KMS-11 (cell line): ENCODE measurements around the gene NKAIN4.

Experiments used
- H2AFZ ChIP-seq: fragments of 200-600 bp; sonication (generic); 2 replicates; pipeline ENCODE4 v1.6.1; 2016; ENCODE audit warnings: antibody characterized with exemption, mixed run types, low read depth
- H3K27ac ChIP-seq: fragments of 200-600 bp; sonication (generic); 2 replicates; pipeline ENCODE4 v1.6.1; 2016; ENCODE audit warnings: mild to moderate bottlenecking, mixed run types
- H3K27me3 ChIP-seq: fragments of 200-600 bp; sonication (generic); 2 replicates; pipeline ENCODE4 v1.6.1; 2017; ENCODE audit warnings: mild to moderate bottlenecking, low read depth, mixed run types, moderate library complexity; ENCODE audit not compliant: insufficient read depth
- H3K36me3 ChIP-seq: fragments of 200-600 bp; sonication (generic); 2 replicates; pipeline ENCODE4 v1.6.1; 2017; ENCODE audit warnings: mild to moderate bottlenecking, mixed run types; ENCODE audit not compliant: insufficient read depth
- H3K4me1 ChIP-seq: fragments of 200-600 bp; sonication (generic); 2 replicates; pipeline ENCODE4 v1.6.1; 2016; ENCODE audit warnings: mild to moderate bottlenecking, low read depth, mixed run types; ENCODE audit not compliant: poor library complexity, severe bottlenecking
- H3K4me2 ChIP-seq: fragments of 200-600 bp; sonication (generic); 2 replicates; pipeline ENCODE4 v1.7.0; 2016; ENCODE audit warnings: mild to moderate bottlenecking, mixed run types
- H3K4me3 ChIP-seq: fragments of 200-600 bp; sonication (generic); IDR thresholded peaks from 2 replicates; pipeline ENCODE4 v1.6.1; 2017; ENCODE audit warnings: low read depth, low read length, mixed read lengths; ENCODE audit not compliant: insufficient read depth
- H3K79me2 ChIP-seq: fragments of 200-600 bp; sonication (generic); 2 replicates; pipeline ENCODE4 v1.6.1; 2016; ENCODE audit warnings: low read depth, mixed run types; ENCODE audit not compliant: insufficient read depth
- H3K9ac ChIP-seq: fragments of 200-600 bp; sonication (generic); 2 replicates; pipeline ENCODE4 v1.6.1; 2016; ENCODE audit warnings: mild to moderate bottlenecking, mixed run types
- H4K20me1 ChIP-seq: fragments of 200-600 bp; sonication (generic); 2 replicates; pipeline ENCODE4 v1.6.1; 2016; ENCODE audit warnings: mild to moderate bottlenecking, mixed run types; ENCODE audit not compliant: insufficient read depth
- CTCF ChIP-seq: fragments of 200-600 bp; sonication (generic); conservative IDR thresholded peaks from 2 replicates; pipeline ENCODE4 v1.6.1; 2017; ENCODE audit warnings: low read depth, mild to moderate bottlenecking, antibody characterized with exemption, low read length, moderate library complexity, mixed read lengths

The NKAIN4 gene

GRCh38 chr20:63219447-63219821, 34.8 kb downstream of the NKAIN4 start:
- Histone ChIP-seq H3K4me1 (peaks cover 12% of the 10 kb centered on the region), H2AFZ (no peak overlapping the region), H4K20me1 (no peaks in the 10 kb centered on the region), H3K27ac (no peak overlapping the region), H3K9ac (no peak overlapping the region), H3K4me2 (no peak overlapping the region), H3K79me2 (peaks cover 13% of the 10 kb centered on the region), H3K36me3 (no peaks in the 10 kb centered on the region), H3K4me3 (no peak overlapping the region), H3K27me3 (peaks cover 54% of the 10 kb centered on the region)
- TF ChIP-seq CTCF = no peak

- Histone ChIP-seq H2AFZ (no peak overlapping the region), H3K27me3 (peaks cover 49% of the 10 kb centered on the region), H3K4me1 (peaks cover 18% of the 10 kb centered on the region), H3K27ac (no peak overlapping the region), H4K20me1 (no peaks in the 10 kb centered on the region), H3K4me2 (no peak overlapping the region), H3K9ac (no peak overlapping the region), H3K4me3 (no peak overlapping the region), H3K79me2 (peaks cover 18% of the 10 kb centered on the region), H3K36me3 (no peaks in the 10 kb centered on the region)
- no peak for TF ChIP-seq CTCF
These were observed 35.4 kb downstream of the NKAIN4 start for GRCh38 chr20:63218701-63219446.

GRCh38 chr20:63217706-63218105, 36.6 kb downstream of the NKAIN4 start:
- H3K79me2 ChIP-seq = peaks cover 30% of the 10 kb centered on the region
- H4K20me1 ChIP-seq = no peaks in the 10 kb centered on the region
- peaks cover 5% of the 10 kb centered on the region; the same call in 1 of the 2 replicates for H3K36me3 ChIP-seq
- no peak overlapping the region for H2AFZ ChIP-seq
- H3K4me3 ChIP-seq = no peak overlapping the region
- TF ChIP-seq CTCF = no peak
- H3K4me1 ChIP-seq = peaks cover 24% of the 10 kb centered on the region
- no peak overlapping the region for H3K9ac ChIP-seq
- no peak overlapping the region for H3K27ac ChIP-seq
- H3K27me3 ChIP-seq = peaks cover 38% of the 10 kb centered on the region
- no peak overlapping the region for H3K4me2 ChIP-seq

GRCh38 chr20:63216849-63217471, 37.3 kb downstream of the NKAIN4 start:
- H3K36me3 ChIP-seq = peaks cover 5% of the 10 kb centered on the region; the same call in 1 of the 2 replicates
- H3K4me2 ChIP-seq = peak overlapping the region; percentile 100
- H3K4me3 ChIP-seq = no peak overlapping the region
- peak overlapping the region; percentile 95 for H2AFZ ChIP-seq
- no peaks in the 10 kb centered on the region for H4K20me1 ChIP-seq
- peaks cover 32% of the 10 kb centered on the region for H3K4me1 ChIP-seq
- peaks cover 30% of the 10 kb centered on the region for H3K27me3 ChIP-seq
- H3K9ac ChIP-seq = no peak overlapping the region; the same call in 1 of the 2 replicates
- H3K27ac ChIP-seq = no peak overlapping the region
- TF ChIP-seq CTCF = no peak
- H3K79me2 ChIP-seq = peaks cover 37% of the 10 kb centered on the region
